Sigmoid colon (tissue), 7 donors: ENCODE data around the gene CAMTA1. TPM values are rescaled to one million over a fixed set of nuclear protein-coding genes. Genes with fewer than 3 reads are reported as not detected.

ENCODE experiments used
- DNase-seq: peaks from one replicate; pipeline ENCODE4 v3.0.0-alpha.2; 2019
- H3K27ac ChIP-seq, 4 donors: fragments of 200-600 bp; sonication (generic); one replicate each; pipeline ENCODE4 v1.5.1; 2016 to 2019; ENCODE audit warnings: mild to moderate bottlenecking in 1 of 4
- H3K27me3 ChIP-seq, 3 donors: fragments of 200-600 bp; sonication (generic); one replicate each; pipeline ENCODE4 v1.5.1; 2019; ENCODE audit warnings: mild to moderate bottlenecking in 1 of 3
- H3K36me3 ChIP-seq, 4 donors: fragments of 200-600 bp; sonication (generic); one replicate each; pipeline ENCODE4 v1.5.1; 2016 to 2019
- H3K4me1 ChIP-seq, 4 donors: fragments of 200-600 bp; sonication (generic); one replicate each; pipeline ENCODE4 v1.5.1; 2017 to 2019
- H3K4me3 ChIP-seq, 4 donors: fragments of 200-600 bp; sonication (generic); one replicate each; pipeline ENCODE4 v1.5.1; 2017 to 2019; ENCODE audit warnings: mild to moderate bottlenecking in 2 of 4, moderate library complexity in 1 of 4
- H3K9me3 ChIP-seq, 4 donors: fragments of 200-600 bp in 3 of 4; sonication (generic) in 3 of 4; one replicate each; pipeline versions ENCODE4 v1.5.1 to v1.6.1; 2013 to 2019
- EP300 ChIP-seq, 4 donors: sonication (generic); formaldehyde crosslinking; IDR thresholded peaks; one replicate each; pipeline ENCODE4 v1.6.1; 2017; ENCODE audit warnings: antibody characterized with exemption in 4 of 4
- POLR2A ChIP-seq, 2 donors: fragments of 450-650 bp; IDR thresholded peaks; one replicate each; pipeline ENCODE4 v1.6.1; 2016; ENCODE audit warnings: antibody characterized with exemption in 2 of 2, mild to moderate bottlenecking in 2 of 2, moderate library complexity in 2 of 2
- POLR2AphosphoS5 ChIP-seq, 4 donors: sonication (generic); formaldehyde crosslinking; IDR thresholded peaks; one replicate each; pipeline ENCODE4 v1.6.1; 2017; ENCODE audit warnings: antibody characterized with exemption in 4 of 4
- WGBS, 2 donors: extraction: QIAGEN DNeasy Blood & Tissue Kit; methylation state at CpG; one replicate each; pipeline ENCODE4 v1.1.7; 2013; 5-methylcytosine and 5-hydroxymethylcytosine counted together
- intact Hi-C: fragments of 100-400 bp; cut with DNase I; formaldehyde crosslinking; loops from one replicate; pipeline ENCODE4 v1.15.1; 2023
- polyA plus RNA-seq, 3 donors: library from polyadenylated mRNA; stranded (reverse); fragments of 200-250 nt; gene quantifications; one replicate each; pipeline ENCODE4 v1.2.3, GENCODE V29; 2013
- total RNA-seq, 4 donors: library from RNA; depleted of rRNA; stranded (reverse); fragments of >200 nt; gene quantifications; one replicate each; pipeline ENCODE4 v1.1.0, GENCODE V29; 2016
- TF ChIP-seq, protein P1 (sequence below), 4 experiments: fragments of 450-650 bp in 3 of 4; fragments of 200-600 bp in 1 of 4; IDR thresholded peaks; one replicate each; pipeline ENCODE4 v1.5.1; 2016 to 2019; ENCODE audit warnings: antibody characterized with exemption in 4 of 4, mild to moderate bottlenecking in 3 of 4, moderate library complexity in 2 of 4
- donor health status: healthy with polysubstance abuse.
- donor health status: Bipolar disorder and iron deficiency.
- donor health status: healthy.

The CAMTA1 gene
- total and polyA plus RNA-seq, 7 donors, result 97.9 to 196 (median 177) TPM

DNA sequence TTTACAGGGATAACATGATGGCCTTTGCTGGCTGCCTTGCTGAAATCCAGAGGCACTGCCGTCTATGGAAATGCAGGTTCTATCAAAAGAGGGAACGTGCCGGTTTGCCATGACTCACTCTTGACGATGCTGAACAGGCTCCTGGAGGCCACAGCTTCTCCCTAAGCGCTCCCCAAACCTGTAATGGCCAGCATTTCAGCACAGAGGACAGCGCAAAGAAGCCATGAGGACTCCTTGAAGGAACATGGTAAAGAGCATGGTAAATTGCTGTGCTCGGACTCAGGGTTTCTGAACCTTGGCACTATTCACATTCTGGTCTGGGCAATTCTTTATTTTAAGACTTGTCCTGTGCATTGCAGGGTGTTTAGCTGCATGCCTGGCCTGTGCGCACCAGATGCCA lies 217.5 kb downstream of the CAMTA1 start:
- Histone ChIP-seq H3K4me1 (no peaks in the 10 kb centered on the region), H3K4me3 (no peak overlapping the region), H3K27ac (no peak overlapping the region), H3K27me3 (no peaks in the 10 kb centered on the region), H3K36me3 (no peaks in the 10 kb centered on the region), H3K9me3 (no peaks in the 10 kb centered on the region)
- TF ChIP-seq POLR2AphosphoS5 (IDR thresholded peaks at IDR 0.05), result no peak
- TF ChIP-seq, protein P1, sequence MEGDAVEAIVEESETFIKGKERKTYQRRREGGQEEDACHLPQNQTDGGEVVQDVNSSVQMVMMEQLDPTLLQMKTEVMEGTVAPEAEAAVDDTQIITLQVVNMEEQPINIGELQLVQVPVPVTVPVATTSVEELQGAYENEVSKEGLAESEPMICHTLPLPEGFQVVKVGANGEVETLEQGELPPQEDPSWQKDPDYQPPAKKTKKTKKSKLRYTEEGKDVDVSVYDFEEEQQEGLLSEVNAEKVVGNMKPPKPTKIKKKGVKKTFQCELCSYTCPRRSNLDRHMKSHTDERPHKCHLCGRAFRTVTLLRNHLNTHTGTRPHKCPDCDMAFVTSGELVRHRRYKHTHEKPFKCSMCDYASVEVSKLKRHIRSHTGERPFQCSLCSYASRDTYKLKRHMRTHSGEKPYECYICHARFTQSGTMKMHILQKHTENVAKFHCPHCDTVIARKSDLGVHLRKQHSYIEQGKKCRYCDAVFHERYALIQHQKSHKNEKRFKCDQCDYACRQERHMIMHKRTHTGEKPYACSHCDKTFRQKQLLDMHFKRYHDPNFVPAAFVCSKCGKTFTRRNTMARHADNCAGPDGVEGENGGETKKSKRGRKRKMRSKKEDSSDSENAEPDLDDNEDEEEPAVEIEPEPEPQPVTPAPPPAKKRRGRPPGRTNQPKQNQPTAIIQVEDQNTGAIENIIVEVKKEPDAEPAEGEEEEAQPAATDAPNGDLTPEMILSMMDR (IDR thresholded peaks at IDR 0.05), result no peak
- TF ChIP-seq POLR2A (IDR thresholded peaks at IDR 0.05), result no peak
- no peak for TF ChIP-seq EP300 (IDR thresholded peaks at IDR 0.05)
- DNase-seq, result no peak
- intact Hi-C loops, result no loop called here
- 87 to 90% methylated on average over 8 of the region's 8 CpGs for WGBS, 2 donors

DNA sequence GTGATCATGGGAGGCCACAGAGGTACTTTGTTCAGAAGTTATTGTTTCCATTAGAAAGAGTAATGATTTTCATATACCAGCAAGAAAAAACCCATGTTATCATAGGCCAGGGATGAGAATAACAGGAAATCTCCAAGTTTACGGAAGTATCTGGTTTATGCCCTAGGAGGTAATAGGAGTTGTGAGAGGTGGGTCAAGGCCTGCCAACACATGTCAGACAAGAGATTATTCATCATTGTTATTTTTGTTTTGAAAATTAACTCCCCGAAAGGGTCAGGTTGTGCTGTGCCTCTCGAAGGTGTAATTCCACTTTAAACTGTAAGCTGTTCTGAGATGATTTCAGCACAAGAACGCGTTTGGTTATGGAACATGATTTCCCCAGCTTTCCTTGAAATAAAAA lies 218.4 kb downstream of the CAMTA1 start:
- Histone ChIP-seq H3K4me3 (no peak overlapping the region), H3K4me1 (no peaks in the 10 kb centered on the region), H3K36me3 (no peaks in the 10 kb centered on the region), H3K27me3 (no peaks in the 10 kb centered on the region), H3K9me3 (no peaks in the 10 kb centered on the region), H3K27ac (no peak overlapping the region)
- DNase-seq, result no peak
- 86 to 90% methylated on average over 5 of the region's 5 CpGs for WGBS, 2 donors
- TF ChIP-seq POLR2A (IDR thresholded peaks at IDR 0.05) (no peak), EP300 (IDR thresholded peaks at IDR 0.05) (no peak), POLR2AphosphoS5 (IDR thresholded peaks at IDR 0.05) (no peak)
- TF ChIP-seq, protein P1 (IDR thresholded peaks at IDR 0.05), result no peak
- intact Hi-C loops, result no loop called here

DNA sequence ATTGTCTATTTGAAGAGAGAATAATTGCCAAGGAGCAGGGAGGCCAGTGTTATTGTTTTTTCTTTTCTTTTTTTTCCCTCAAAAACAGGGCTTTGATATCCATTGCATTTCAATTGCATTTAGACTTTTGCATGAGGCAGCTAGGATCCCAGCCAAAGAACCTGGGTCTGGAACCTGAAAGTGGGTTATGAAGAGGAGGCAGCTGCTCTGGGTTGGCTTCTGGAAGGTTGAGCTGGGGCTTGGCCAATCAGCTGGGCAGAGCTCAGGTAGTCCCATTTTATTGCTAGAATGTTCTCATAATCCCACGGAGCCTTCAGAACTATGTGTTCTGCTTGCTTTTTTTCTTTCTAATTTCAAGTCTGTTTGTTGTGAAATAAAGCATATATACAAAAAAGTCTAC lies 218.9 kb downstream of the CAMTA1 start:
- TF ChIP-seq POLR2AphosphoS5 (IDR thresholded peaks at IDR 0.05), result no peak
- no peak overlapping the region for H3K4me3 ChIP-seq

DNA sequence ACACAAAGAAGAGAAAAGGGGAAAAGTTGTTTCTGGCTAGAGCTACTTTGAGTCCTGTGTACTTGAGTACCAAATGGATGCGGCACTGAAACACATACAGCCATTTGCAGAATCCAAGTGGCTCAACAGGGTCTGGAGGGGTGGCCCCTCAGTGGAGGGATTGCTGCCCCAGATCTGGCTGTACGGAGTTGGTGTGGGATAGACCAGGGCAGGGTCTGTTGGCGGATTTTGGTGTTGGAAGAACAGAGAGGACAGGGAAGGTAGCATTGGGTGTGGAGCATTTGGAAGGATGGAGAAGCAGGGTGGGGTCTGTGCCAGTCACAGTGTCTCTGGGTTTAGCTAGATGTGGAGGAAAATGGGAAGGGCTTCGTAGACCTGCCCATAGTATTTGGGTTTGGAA lies 220.5 kb downstream of the CAMTA1 start:
- no peaks in the 10 kb centered on the region for H3K9me3 ChIP-seq
- no peak overlapping the region for H3K27ac ChIP-seq
- TF ChIP-seq, protein P1 (IDR thresholded peaks at IDR 0.05), result no peak
- TF ChIP-seq POLR2AphosphoS5 (IDR thresholded peaks at IDR 0.05), result no peak
- H3K4me3 ChIP-seq, result no peak overlapping the region
- no peaks in the 10 kb centered on the region for H3K36me3 ChIP-seq
- no peaks in the 10 kb centered on the region for H3K27me3 ChIP-seq
- WGBS, 2 donors, result 89 to 91% methylated on average over 4 of the region's 4 CpGs
- DNase-seq, result no peak
- no peaks in the 10 kb centered on the region for H3K4me1 ChIP-seq
- intact Hi-C loops, result no loop called here

More for the DNA sequence above, 218.9 kb downstream of the CAMTA1 start:
- no peak for DNase-seq
- no peaks in the 10 kb centered on the region for H3K27me3 ChIP-seq
- intact Hi-C loops, result no loop called here
- no peaks in the 10 kb centered on the region for H3K4me1 ChIP-seq
- H3K27ac ChIP-seq, result no peak overlapping the region
- WGBS, 2 donors, result 62 to 77% methylated on average over 1 of the region's 1 CpG
- no peaks in the 10 kb centered on the region for H3K9me3 ChIP-seq
- no peaks in the 10 kb centered on the region for H3K36me3 ChIP-seq

DNA sequence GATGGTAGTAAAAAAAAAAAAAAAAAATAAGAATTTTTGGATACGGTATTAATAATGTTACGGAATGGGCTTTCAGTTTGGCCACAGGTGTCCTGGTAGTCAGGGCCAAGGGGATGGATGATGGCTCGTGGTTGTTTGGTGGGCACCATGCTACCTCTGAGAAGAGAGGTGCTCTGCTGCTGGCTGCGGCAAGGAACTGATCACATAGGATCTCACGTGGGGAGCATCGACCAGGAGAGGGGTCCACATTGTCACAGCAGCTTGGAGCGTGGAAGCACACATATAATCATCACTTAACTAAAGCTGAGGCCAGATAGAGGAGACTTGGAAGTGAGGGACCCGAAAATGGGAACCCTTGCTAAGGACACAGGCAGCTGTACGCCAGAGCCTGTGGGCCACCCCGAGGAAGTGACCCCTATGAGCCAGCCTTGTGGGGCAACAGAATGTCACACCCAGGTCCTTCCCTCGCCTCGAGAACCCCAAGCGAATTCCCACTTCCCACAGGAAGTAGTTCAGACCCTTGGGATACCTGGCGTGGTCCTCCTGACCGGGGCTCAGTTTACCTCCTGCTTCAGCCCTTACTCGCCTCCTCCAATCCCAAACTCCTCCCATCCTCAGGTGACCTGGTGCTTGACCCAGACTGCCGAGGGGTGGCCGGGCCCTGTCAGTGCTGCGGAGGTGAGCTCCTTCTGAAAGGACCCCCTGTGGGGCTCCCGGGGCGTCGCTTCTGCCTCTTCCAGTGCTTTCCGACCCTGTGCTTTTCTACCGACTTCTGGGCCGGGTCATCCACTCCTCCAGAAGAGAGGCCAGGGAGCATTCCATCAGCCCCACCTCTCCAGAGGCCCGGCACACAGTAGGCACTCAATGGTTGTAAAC lies 222.0 kb downstream of the CAMTA1 start:
- no peak for DNase-seq
- no peaks in the 10 kb centered on the region for H3K4me1 ChIP-seq
- H3K9me3 ChIP-seq, result no peaks in the 10 kb centered on the region
- H3K27ac ChIP-seq, result no peak overlapping the region
- no peaks in the 10 kb centered on the region for H3K36me3 ChIP-seq
- no peak for TF ChIP-seq EP300 (IDR thresholded peaks at IDR 0.05)
- no peak overlapping the region for H3K4me3 ChIP-seq
- WGBS, 2 donors, result 89% methylated on average over 26 of the region's 26 CpGs
- intact Hi-C loops, result no loop called here
- H3K27me3 ChIP-seq, result no peaks in the 10 kb centered on the region

DNA sequence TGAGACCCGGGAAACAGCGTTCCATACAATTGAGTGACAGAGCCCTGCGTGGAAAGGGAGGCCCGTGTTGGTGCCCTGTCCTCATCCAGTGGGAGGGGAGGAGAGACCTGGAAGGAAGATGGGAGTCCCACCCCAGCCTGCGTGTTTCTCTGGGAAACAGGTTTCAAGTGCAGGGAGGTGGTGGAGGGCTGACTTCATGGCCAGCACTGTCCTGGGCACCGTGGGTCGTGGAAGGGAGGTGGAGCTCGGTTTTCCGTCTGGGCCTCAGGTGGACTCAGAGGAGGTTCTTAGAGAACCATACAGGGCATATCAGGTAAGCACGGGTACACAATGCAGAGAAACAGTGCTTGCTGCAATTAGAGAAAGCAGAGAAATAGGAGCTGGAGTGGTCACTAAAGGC lies 222.6 kb downstream of the CAMTA1 start:
- no peak overlapping the region for H3K27ac ChIP-seq
- no peaks in the 10 kb centered on the region for H3K36me3 ChIP-seq
- H3K4me1 ChIP-seq, result no peaks in the 10 kb centered on the region
- TF ChIP-seq, protein P1 (IDR thresholded peaks at IDR 0.05), result no peak
- TF ChIP-seq POLR2AphosphoS5 (IDR thresholded peaks at IDR 0.05) (no peak), EP300 (IDR thresholded peaks at IDR 0.05) (no peak), POLR2A (IDR thresholded peaks at IDR 0.05) (no peak)
- no peaks in the 10 kb centered on the region for H3K27me3 ChIP-seq
- 75% methylated on average over 10 of the region's 10 CpGs for WGBS, 2 donors
- intact Hi-C loops, result no loop called here
- no peak for DNase-seq
- H3K4me3 ChIP-seq, result no peak overlapping the region
- no peaks in the 10 kb centered on the region for H3K9me3 ChIP-seq
